ENCODE data around the gene ATP10B.

- TF ChIP-seq CTCF (IDR thresholded peaks at IDR 0.05) (no peak), POLR2A (IDR thresholded peaks at IDR 0.05) (no peak)
Observed at GRCh38 chr5:160660132-160660531, 191.9 kb downstream of the ATP10B start.
